K562 (cell line): ENCODE measurements around the gene PAEP. TPM values are rescaled to one million over a fixed set of nuclear protein-coding genes. Genes with fewer than 3 reads are reported as not detected.

Source experiments
- ATAC-seq: fragments of 200-7000 bp; cut with Tn5 transposase; 3 replicates; pipeline ENCODE4 v1.9.1; 2020; ENCODE audit warnings: moderate library complexity
- BruUV-seq: library from RNA; stranded (reverse); fragments of 400-500 nt; replicated peaks from 2 replicates; lab custom pipeline; 2021; lab: Mats Ljungman, UMichigan
- CTCF ChIA-PET: fragments of 300-600 bp; formaldehyde crosslinking; extraction: SDS; loops from one replicate; lab custom pipeline; 2021; ENCODE audit warnings: low intra/inter-chr PET ratio; lab: Yijun Ruan, JAX
- POLR2A ChIA-PET: fragments of 300-600, 350-650 bp; sonication (Branson Sonifier 250); formaldehyde crosslinking; extraction: SDS; loops from one replicate; lab custom pipeline; 2021; ENCODE audit warnings: antibody characterized with exemption, inconsistent platforms; lab: Yijun Ruan, JAX
- DNase-seq, 4 experiments: peaks; one replicate each; pipeline versions ENCODE4 v3.0.0 to v3.0.0-alpha.2; 2011 to 2018; ENCODE audit warnings: low spot score in 3 of 4, mixed read lengths in 3 of 4; ENCODE audit errors: extremely low read depth in 1 of 4
- FAIRE-seq: peaks from 2 replicates; lab custom pipeline; 2011; peaks lifted over from hg19 to GRCh38; lab: Jason Lieb, UNC
- H2AFZ ChIP-seq: 2 replicates; pipeline ENCODE4 v1.6.0; 2011; ENCODE audit warnings: low read depth, low read length, control low read depth, inconsistent platforms
- H3K27ac ChIP-seq: fragments of 200-600 bp; 3 replicates; pipeline ENCODE4 v1.8.0; 2011; ENCODE audit warnings: low read depth, mild to moderate bottlenecking, control low read depth, inconsistent platforms, low read length, moderate library complexity, mixed read lengths; ENCODE audit errors: extremely low read depth
- H3K27me3 ChIP-seq, 2 experiments: fragments of 300-600 bp in 1 of 2; 2 replicates in 1 of 2; 3 replicates in 1 of 2; pipeline versions ENCODE4 v1.6.0 to v1.8.0; 2011; ENCODE audit warnings: inconsistent platforms in 2 of 2, low read length in 2 of 2, mild to moderate bottlenecking in 1 of 2, mixed read lengths in 1 of 2, moderate library complexity in 1 of 2; ENCODE audit not compliant: control insufficient read depth in 2 of 2, insufficient read depth in 2 of 2
- H3K36me3 ChIP-seq: fragments of 300-600 bp; 3 replicates; pipeline ENCODE4 v1.8.0; 2011; ENCODE audit warnings: mild to moderate bottlenecking, low read length, inconsistent platforms; ENCODE audit not compliant: control insufficient read depth, insufficient read depth
- H3K4me1 ChIP-seq, 2 experiments: fragments of 200-600 bp in 1 of 2; replicated peaks in 1 of 2; 2 replicates in 1 of 2; 3 replicates in 1 of 2; pipeline versions ENCODE4 v1.5.1 to v1.8.0; 2011; ENCODE audit warnings: inconsistent platforms in 2 of 2, low read length in 2 of 2, mild to moderate bottlenecking in 1 of 2, mixed read lengths in 1 of 2, moderate library complexity in 1 of 2; ENCODE audit not compliant: control insufficient read depth in 2 of 2, insufficient read depth in 2 of 2
- H3K4me2 ChIP-seq: 2 replicates; pipeline ENCODE4 v1.6.1; 2011; ENCODE audit warnings: low read length, control low read depth, inconsistent platforms, mixed read lengths; ENCODE audit not compliant: insufficient read depth
- H3K4me3 ChIP-seq: fragments of 200-600 bp; sonication (generic), shearing (Covaris generic); 2 replicates; pipeline ENCODE4 v1.5.1; 2016; ENCODE audit warnings: control low read depth, inconsistent platforms
- H3K79me2 ChIP-seq: fragments of 200-600 bp; 3 replicates; pipeline ENCODE4 v1.8.0; 2011; ENCODE audit warnings: low read length, inconsistent platforms; ENCODE audit not compliant: control insufficient read depth, insufficient read depth
- H3K9ac ChIP-seq, 2 experiments: 2 replicates each; pipeline versions ENCODE4 v1.6.0 to v1.6.1; 2011; ENCODE audit warnings: low read depth in 2 of 2, low read length in 2 of 2, control low read depth in 1 of 2, inconsistent platforms in 1 of 2, mild to moderate bottlenecking in 1 of 2, mixed read lengths in 1 of 2; ENCODE audit not compliant: insufficient read depth in 1 of 2
- H3K9me1 ChIP-seq: one replicate; pipeline ENCODE4 v1.6.0; 2011; ENCODE audit warnings: inconsistent platforms, mild to moderate bottlenecking, low read length, moderate library complexity; ENCODE audit not compliant: control insufficient read depth, insufficient read depth
- H3K9me3 ChIP-seq: replicated peaks from 2 replicates; pipeline ENCODE4 v1.5.1; 2011; ENCODE audit warnings: low read depth, low read length, inconsistent platforms; ENCODE audit not compliant: control insufficient read depth, insufficient read depth
- H4K20me1 ChIP-seq: replicated peaks from 2 replicates; pipeline ENCODE4 v1.6.1; 2011; ENCODE audit warnings: low read length, inconsistent platforms, mixed read lengths; ENCODE audit not compliant: control insufficient read depth, insufficient read depth
- NFE2 ChIP-seq: IDR thresholded peaks from 2 replicates; pipeline ENCODE4 v1.6.1; 2014; ENCODE audit warnings: antibody characterized with exemption, low read depth
- RBM14 ChIP-seq: fragments of 200-400 bp; formaldehyde crosslinking; IDR thresholded peaks from 2 replicates; pipeline ENCODE4 v1.6.1; 2018; ENCODE audit warnings: low read depth, mild to moderate bottlenecking, low read length, moderate library complexity, borderline replicate concordance; ENCODE audit not compliant: insufficient read depth
- RBM34 ChIP-seq: fragments of 200-400 bp; formaldehyde crosslinking; IDR thresholded peaks from 2 replicates; pipeline ENCODE4 v1.6.1; 2018; ENCODE audit warnings: low read length, borderline replicate concordance; ENCODE audit not compliant: insufficient read depth
- ZKSCAN1 ChIP-seq: fragments of 150-350 bp; IDR thresholded peaks from 2 replicates; pipeline ENCODE4 v1.6.1; 2016; ENCODE audit warnings: low read depth, low read length
- WGBS: fragments of 100-300 bp; shearing (Covaris generic); methylation state at CpG from one replicate; pipeline ENCODE4 v1.1.6; 2016; ENCODE audit warnings: low coverage, mixed read lengths; ENCODE audit not compliant: insufficient coverage; ENCODE audit errors: missing lambda C conversion rate; 5-methylcytosine and 5-hydroxymethylcytosine counted together
- in situ Hi-C: fragments of 300-500 bp; cut with MboI; formaldehyde crosslinking; loops from 4 replicates; pipeline ENCODE4 v1.15.0; 2018; ENCODE audit warnings: inconsistent platforms, mixed read lengths
- intact Hi-C: fragments of 100-400 bp; cut with micrococcal nuclease; formaldehyde crosslinking; loops from 2 replicates; pipeline ENCODE4 v1.14.2; 2022
- polyA plus RNA-seq, 8 experiments: library from polyadenylated mRNA; depleted of rRNA in 4 of 8; stranded (reverse) in 5 of 8; unstranded in 3 of 8; fragments of >200 nt; fragmentation: Nextera tagmentation in 2 of 8; fragmentation: Illumina TruSeq in 1 of 8; extraction: Ambion mirVana in 2 of 8; extraction: Trizol in 1 of 8; gene quantifications; 2 replicates each; pipeline versions ENCODE4 v1.2.1 to v1.2.3, GENCODE V29; 2011 to 2014; ENCODE audit warnings: inconsistent platforms in 1 of 8, missing spikeins in 1 of 8
- total RNA-seq, 7 experiments: library from RNA; depleted of rRNA in 6 of 7; stranded (reverse); fragments of >200 nt in 6 of 7; fragmentation: Illumina TruSeq in 2 of 7; extraction: Trizol in 2 of 7; gene quantifications; 2 replicates each; pipeline versions ENCODE4 v1.2.1 to v1.2.3, GENCODE V29; 2011 to 2021; ENCODE audit warnings: low replicate concordance in 1 of 7
- TF ChIP-seq, protein P1 (sequence below): fragments of 250-450 bp; sonication (Bioruptor Pico); IDR thresholded peaks from 2 replicates; pipeline ENCODE4 v1.4.0; 2020; ENCODE audit warnings: mild to moderate bottlenecking, moderate library complexity

The PAEP gene
- total and polyA plus RNA-seq, 9 of the 15 experiments (the other 6 are each of a cell fraction or from before 2014, with no cell fraction given), result 0.22 to 4.5 (median 0.58) TPM

DNA sequence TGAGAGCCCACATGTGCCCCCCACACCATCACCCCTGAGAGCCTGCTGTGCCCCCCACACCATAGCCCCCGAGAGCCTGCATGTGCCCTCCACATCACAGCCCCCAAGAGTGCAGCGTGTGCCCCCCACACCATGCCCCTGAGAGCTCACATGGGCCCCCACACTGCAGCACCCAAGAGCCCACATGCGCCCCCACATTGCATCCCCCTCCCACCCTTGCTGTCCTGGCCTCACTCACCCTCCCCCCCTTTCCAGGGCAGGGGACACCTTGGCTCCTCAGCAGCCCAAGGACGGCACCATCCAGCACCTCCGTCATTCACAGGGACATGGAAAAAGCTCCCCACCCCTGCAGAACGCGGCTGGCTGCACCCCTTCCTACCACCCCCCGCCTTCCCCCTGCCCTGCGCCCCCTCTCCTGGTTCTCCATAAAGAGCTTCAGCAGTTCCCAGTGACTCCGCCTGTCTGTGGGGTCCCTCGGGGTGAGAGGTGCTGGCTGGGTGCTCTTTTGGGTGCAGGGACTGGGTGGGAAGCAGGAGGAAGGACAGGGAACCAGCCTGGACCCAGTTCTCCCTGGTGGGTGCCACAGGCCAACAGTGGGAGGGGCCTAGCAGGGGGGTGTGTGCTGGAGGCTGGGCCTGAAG lies 35.3 kb upstream of the PAEP start:
- 28% methylated on average over 5 of the region's 11 CpGs for WGBS
- H3K4me1 ChIP-seq, result peaks cover 9 to 39% of the 10 kb centered on the region in 2 experiments; a peak in 3 of 5 replicates
- no TSS peak for BruUV-seq
- ChIA-PET CTCF (no interaction called here), POLR2A (no interaction called here)
- H3K9me1 ChIP-seq, result no peaks in the 10 kb centered on the region
- H3K79me2 ChIP-seq, result no peaks in the 10 kb centered on the region
- peak; percentile 73 for ATAC-seq
- peak overlapping the region in 1 of 2 experiments; percentile 60; a peak in 1 of 4 replicates for H3K9ac ChIP-seq
- no peaks in the 10 kb centered on the region for H3K36me3 ChIP-seq
- no peak overlapping the region for H3K27ac ChIP-seq
- no peak overlapping the region for H3K4me3 ChIP-seq
- peak overlapping the region; percentile 54; the same call in 1 of the 2 replicates for H2AFZ ChIP-seq
- no peak for DNase-seq
- in situ Hi-C loops, result no loop called here
- H4K20me1 ChIP-seq, result no peaks in the 10 kb centered on the region
- no peaks in the 10 kb centered on the region for H3K9me3 ChIP-seq
- peak overlapping the region; percentile 46; the same call in 1 of the 2 replicates for H3K4me2 ChIP-seq
- FAIRE-seq, result no peak
- TF ChIP-seq RBM34 (no peak), NFE2 (no peak), RBM14 (no peak), ZKSCAN1 (no peak)
- TF ChIP-seq, protein P1, sequence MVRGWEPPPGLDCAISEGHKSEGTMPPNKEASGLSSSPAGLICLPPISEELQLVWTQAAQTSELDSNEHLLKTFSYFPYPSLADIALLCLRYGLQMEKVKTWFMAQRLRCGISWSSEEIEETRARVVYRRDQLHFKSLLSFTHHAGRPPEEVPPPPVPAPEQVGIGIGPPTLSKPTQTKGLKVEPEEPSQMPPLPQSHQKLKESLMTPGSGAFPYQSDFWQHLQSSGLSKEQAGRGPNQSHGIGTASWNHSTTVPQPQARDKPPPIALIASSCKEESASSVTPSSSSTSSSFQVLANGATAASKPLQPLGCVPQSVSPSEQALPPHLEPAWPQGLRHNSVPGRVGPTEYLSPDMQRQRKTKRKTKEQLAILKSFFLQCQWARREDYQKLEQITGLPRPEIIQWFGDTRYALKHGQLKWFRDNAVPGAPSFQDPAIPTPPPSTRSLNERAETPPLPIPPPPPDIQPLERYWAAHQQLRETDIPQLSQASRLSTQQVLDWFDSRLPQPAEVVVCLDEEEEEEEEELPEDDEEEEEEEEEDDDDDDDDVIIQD, result no peak
- intact Hi-C loops, result no loop called here
- H3K27me3 ChIP-seq, result peaks cover 0 to 8% of the 10 kb centered on the region in 2 experiments; a peak in 2 of 5 replicates
